ENCODE measurements around the gene KRTAP4-2.
"Not testable (repeated sequence)": the region's sequence is repeated elsewhere in the genome, so short reads cannot be mapped to it uniquely, and the experiment has no call there.

The KRTAP4-2 gene

GRCh38 chr17:41177727-41178271 is at the start of gene KRTAP4-2:
KRTAP4-2 (minus strand) TSS chr17:41178221; CDS start chr17:41178164, 57 bp downstream.
- no peak for DNase-seq

- DNase-seq, result not testable (repeated sequence)
Measured at GRCh38 chr17:41226598-41227095, 48.6 kb upstream of the KRTAP4-2 start, which contains the start of gene KRTAP9-2. KRTAP9-2 (plus strand) TSS chr17:41226648; CDS start chr17:41226655, 7 bp downstream.

DNA sequence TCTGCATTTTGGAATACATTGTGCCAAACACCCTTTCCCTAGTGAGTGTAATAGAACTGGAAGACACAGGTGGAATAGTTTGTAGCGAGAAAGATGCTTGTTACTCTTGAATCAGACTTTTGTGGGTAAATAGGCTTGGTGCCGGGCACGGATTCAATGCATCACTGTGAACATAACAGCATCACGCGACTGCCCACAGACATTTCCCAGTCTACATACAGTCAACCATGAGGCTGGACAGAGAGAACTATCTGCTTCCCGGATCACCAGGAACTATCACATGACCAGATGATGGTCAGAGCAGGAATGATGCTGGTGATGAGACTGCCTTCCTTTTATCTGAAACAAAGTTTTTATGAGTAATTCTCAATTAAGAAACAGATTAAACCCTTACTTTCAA is 48.0 kb upstream of the KRTAP4-2 start:
- no peak for DNase-seq

DNA sequence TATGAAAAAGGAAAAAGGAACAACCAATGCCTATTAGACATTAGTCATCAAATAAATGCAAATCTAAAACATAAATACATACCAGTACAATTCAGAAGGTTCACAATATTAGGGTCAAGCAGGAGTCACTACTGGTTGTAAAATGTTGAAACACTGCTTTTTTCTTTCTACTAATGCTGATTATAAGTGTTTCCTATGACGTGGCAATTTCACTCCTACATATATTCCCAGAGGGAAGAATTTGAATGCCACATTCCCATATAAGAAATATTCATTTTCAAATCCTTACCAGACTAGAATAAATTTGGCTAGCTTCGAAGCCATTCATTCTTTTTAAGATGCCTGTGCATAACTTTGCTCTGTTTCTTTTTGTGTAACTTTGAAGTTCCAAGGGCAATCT is 45.8 kb upstream of the KRTAP4-2 start:
- no peak for DNase-seq

GRCh38 chr17:41215681-41216080 is 37.7 kb upstream of the KRTAP4-2 start:
- no peak for DNase-seq

GRCh38 chr17:41212524-41213169 is 34.6 kb upstream of the KRTAP4-2 start:
- no peak for DNase-seq

- DNase-seq, result no peak
Measured at GRCh38 chr17:41211845-41212466, 33.9 kb upstream of the KRTAP4-2 start.

DNA sequence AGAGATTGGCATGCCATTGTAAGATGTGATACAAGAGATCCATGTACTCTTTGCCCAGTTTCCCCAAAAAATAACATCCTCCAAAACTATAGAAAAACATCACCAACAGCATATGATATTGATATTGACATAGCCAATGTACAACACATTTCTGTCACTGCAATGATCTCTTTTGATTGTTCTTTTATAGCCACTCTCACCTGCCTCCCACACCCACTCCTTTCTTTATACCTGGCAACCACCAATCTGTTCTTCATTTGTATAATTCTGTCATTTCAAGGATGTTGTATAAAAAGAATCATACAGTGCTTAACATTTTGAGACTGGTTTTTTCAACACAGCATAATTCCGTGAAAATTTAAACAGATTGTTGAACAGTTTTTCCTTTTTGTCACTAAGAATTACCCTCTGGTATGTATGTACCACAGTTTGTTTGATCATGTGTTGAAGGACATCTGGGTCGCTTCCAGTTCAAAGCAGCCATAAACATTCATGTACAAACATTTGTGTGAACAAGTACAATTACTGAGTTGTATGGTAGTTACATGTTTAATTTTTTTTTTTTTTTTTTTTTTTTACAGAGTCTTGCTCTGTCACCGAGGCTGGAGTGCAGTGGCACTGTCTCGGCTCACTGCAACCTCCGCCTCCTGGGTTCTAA is 21.5 kb upstream of the KRTAP4-2 start:
- no peak for DNase-seq

DNA sequence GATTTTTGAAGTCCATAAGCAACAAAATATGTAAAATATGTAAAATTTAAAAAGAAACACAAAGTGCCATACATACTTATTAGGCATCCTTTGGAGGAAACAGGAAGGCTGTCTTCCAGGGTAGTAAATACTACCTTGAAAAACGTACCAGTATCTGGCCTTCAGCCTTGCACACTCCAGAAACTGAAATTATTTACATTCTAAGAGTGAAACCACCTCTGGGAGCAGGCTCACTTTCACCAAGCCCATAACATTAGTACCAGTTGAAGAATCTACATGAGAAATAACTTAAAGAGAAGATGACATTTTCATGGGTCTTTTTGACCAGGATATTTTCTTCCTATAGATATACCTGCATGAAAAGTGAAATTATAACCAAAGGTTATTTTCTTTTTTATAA is 18.0 kb upstream of the KRTAP4-2 start:
- DNase-seq, result no peak

- DNase-seq, result no peak
Measured at GRCh38 chr17:41190328-41190727, 12.3 kb upstream of the KRTAP4-2 start.

DNA sequence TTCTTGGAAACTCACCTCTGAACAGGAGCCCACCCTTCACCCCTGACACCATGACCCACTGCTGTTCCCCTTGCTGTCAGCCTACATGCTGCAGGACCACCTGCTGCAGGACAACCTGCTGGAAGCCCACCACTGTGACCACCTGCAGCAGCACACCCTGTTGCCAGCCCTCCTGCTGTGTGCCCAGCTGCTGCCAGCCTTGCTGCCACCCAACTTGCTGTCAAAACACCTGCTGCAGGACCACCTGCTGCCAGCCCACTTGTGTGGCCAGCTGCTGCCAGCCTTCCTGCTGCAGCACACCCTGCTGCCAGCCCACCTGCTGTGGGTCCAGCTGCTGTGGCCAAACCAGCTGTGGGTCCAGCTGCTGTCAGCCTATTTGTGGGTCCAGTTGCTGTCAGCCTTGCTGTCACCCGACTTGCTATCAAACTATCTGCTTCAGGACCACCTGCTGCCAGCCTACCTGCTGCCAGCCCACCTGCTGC is 11.9 kb upstream of the KRTAP4-2 start, which contains the start of gene KRTAP9-1:
TSS of gene KRTAP9-1 (plus strand) at position 51 of the 482 bp plus-strand sequence. CDS start at position 51, 0 bp downstream.
- DNase-seq, result not testable (repeated sequence)

- DNase-seq, result no peak
Measured at GRCh38 chr17:41186872-41187271, 8.9 kb upstream of the KRTAP4-2 start.

DNA sequence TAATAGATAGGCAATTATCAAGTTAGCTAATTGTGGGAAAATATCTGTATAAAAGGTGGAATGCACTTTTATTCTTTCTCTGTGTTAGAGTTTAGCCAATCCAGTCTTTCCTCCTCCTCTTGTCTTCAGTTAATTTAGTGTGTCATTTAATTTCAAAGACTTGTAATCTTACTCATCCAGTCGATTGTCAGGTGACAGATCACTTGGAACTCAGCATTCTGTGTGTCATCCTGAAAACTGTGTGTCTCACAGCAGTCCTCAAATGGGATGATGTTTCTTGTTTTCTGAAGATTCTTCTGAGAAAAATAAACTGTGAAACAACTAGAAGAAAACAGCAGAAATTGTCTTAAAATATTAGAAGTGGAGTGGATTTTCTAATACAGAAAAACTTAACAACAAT is 7.0 kb upstream of the KRTAP4-2 start:
- DNase-seq, result no peak

DNA sequence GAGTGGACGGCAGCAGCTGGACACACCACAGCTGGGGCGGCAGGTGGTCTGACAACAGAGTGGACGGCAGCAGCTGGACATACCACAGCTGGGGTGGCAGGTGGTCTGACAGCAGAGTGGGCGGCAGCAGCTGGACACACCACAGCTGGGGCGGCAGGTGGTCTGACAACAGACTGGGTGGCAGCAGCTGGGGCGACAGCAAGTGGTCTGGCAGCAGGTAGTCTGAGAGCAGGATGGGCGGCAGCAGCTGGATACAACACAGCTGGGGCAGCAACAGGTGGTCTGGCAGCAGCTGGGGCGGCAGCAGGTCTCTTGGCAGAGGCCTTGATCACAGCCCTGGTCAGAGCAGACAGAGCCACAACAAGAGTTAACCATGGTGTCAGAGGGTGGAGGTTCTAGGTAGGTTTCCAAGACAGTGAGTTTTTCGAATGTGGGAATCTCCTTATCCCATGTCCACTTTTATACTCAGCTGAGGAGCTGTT is 6.5 kb upstream of the KRTAP4-2 start, which contains the start of gene KRTAP4-1:
TSS of gene KRTAP4-1 (minus strand) at position 432 of the 482 bp plus-strand sequence. CDS start at position 375, 57 bp downstream.
- DNase-seq, result no peak

GRCh38 chr17:41178843-41179616 is 1.0 kb upstream of the KRTAP4-2 start:
- no peak for DNase-seq

- DNase-seq, result no peak
Measured at GRCh38 chr17:41178341-41178740, 320 bp upstream of the KRTAP4-2 start.

DNA sequence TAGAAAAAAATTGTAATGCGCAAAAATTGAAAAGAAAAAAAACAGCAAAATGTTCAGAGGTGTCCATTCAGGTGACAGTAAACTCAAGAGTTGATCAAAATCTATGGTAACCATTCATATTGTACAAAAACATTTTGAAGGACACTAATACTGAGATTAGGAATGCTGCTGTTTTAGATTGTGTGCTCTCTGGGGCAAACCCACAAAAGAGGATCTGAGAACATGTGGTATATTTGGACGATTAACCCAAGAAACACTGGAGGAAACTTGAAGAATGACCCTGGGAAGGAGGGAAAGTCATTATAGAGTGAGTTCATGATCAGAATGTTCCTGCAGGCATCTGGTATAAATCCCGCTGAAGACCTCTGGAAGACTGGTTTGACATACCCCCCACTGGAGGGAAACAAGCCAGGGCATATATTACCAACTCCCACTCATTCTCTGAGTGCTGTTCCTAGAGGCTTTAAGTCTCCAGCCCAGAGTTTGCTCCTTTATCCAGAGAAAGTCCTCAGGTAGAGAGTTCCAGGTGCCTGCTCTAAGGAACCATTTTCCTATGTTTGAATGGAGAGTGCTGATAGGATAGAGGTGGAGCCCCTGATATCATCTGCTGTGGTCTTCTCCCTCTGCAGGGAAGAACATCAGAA is 1.2 kb downstream of the KRTAP4-2 start:
- no peak for DNase-seq

- no peak for DNase-seq
Measured at GRCh38 chr17:41171886-41172285, 6.1 kb downstream of the KRTAP4-2 start.

- DNase-seq, result no peak
Measured at GRCh38 chr17:41168121-41168520, 9.9 kb downstream of the KRTAP4-2 start, which contains the start of gene KRTAP4-3. KRTAP4-3 (minus strand) TSS chr17:41168221; CDS start chr17:41168172, 49 bp downstream.

GRCh38 chr17:41167561-41167960 is 10.5 kb downstream of the KRTAP4-2 start:
- no peak for DNase-seq

DNA sequence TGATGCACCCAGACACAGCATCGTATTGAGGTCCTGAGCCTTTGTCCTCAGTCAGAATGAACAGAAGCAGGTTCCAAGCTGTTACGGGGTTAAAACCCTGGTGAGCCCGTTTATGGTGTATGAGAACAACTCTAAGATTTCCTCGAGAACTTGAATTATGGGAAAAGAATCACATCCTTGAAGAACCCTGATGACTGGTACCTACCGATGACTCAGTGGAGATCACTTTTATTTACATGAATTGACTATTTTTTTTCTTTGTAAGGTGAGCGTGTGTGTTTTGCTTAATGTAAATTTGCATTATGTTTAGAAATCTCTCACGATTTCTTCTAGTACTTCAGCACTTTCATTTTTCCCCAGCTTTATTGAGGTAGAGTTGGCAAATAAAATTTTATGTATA is 14.2 kb downstream of the KRTAP4-2 start:
- DNase-seq, result no peak

All from cerebellar nuclear complex (tissue), 1 donor.